ENCODE data around the gene KRTAP12-4. TPM values are rescaled to one million over a fixed set of nuclear protein-coding genes. Genes with fewer than 3 reads are reported as not detected.
"Not testable (repeated sequence)": the region's sequence is repeated elsewhere in the genome, so short reads cannot be mapped to it uniquely, and the experiment has no call there.

KRTAP12-4 gene
- total and polyA plus RNA-seq, 9 donors, result not detected

GRCh38 chr21:44630440-44630839 lies 24.0 kb downstream of the KRTAP12-4 start:
- no peak overlapping the region for H3K27ac ChIP-seq (ENCODE audit: low read length)
- no peak for DNase-seq
- no peak overlapping the region for H3K4me3 ChIP-seq (ENCODE audit: low read length)
- no peaks in the 10 kb centered on the region for H3K36me3 ChIP-seq (ENCODE audit: control insufficient read depth, insufficient read depth, low read length)
- H3K4me1 ChIP-seq (ENCODE audit: control insufficient read depth, insufficient read depth, low read length), result peaks cover 3% of the 10 kb centered on the region
- WGBS (ENCODE audit: insufficient coverage), result 76% methylated on average over 2 of the region's 2 CpGs
- peaks cover 7% of the 10 kb centered on the region for H3K9me3 ChIP-seq (replicated peaks; ENCODE audit: control insufficient read depth, low read depth, low read length)
- H3K27me3 ChIP-seq (ENCODE audit: control insufficient read depth, insufficient read depth, low read length), result peaks cover 6% of the 10 kb centered on the region

DNA sequence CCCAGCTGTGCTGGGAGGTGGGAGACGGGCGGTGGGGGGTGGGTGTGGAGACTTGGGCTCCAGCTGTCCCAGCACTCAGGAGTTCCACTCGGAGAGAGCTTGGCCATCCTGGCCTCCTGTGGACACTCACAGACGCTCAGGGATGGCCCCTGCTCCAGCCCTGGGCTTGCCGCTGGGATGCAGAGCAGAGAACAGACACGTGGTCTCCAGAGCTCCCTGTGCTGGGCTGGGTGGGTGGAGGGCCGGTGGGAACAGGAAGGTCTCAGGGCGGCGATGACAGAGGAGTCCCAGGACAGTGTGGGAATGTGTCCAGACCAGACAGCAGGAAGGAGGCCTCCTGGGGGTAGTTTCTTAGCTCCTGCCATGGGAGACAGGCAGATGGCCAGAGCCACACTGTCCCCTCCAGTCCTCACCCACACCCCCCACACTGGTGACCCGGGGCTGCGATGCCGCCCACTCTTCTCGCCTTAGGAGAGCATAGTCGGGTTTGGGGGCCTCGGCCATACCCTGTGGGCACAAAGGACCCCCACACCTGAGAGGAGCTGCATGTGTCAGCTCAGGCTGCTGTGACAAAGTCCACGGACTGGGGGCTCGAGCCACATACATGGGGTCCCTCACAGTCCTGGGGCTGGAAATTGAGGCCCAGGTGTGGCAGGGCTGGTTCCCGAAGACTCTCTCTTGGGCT lies 25.6 kb downstream of the KRTAP12-4 start:
- H3K27ac ChIP-seq (ENCODE audit: low read length), result no peak overlapping the region
- no peak overlapping the region for H3K4me3 ChIP-seq (ENCODE audit: low read length)
- peaks cover 3% of the 10 kb centered on the region for H3K4me1 ChIP-seq (ENCODE audit: control insufficient read depth, insufficient read depth, low read length)
- H3K36me3 ChIP-seq (ENCODE audit: control insufficient read depth, insufficient read depth, low read length), result no peaks in the 10 kb centered on the region
- H3K9me3 ChIP-seq (replicated peaks; ENCODE audit: control insufficient read depth, low read depth, low read length), result peaks cover 13% of the 10 kb centered on the region
- peaks cover 6% of the 10 kb centered on the region for H3K27me3 ChIP-seq (ENCODE audit: control insufficient read depth, insufficient read depth, low read length)
- WGBS (ENCODE audit: insufficient coverage), result 58% methylated on average over 9 of the region's 18 CpGs
- DNase-seq, result no peak

GRCh38 chr21:44627831-44628233 lies 26.6 kb downstream of the KRTAP12-4 start:
- H3K9me3 ChIP-seq (replicated peaks; ENCODE audit: control insufficient read depth, low read depth, low read length), result peaks cover 18% of the 10 kb centered on the region
- H3K27me3 ChIP-seq (ENCODE audit: control insufficient read depth, insufficient read depth, low read length); H3K27ac ChIP-seq (ENCODE audit: low read length); DNase-seq; H3K36me3 ChIP-seq (ENCODE audit: control insufficient read depth, insufficient read depth, low read length); H3K4me3 ChIP-seq (ENCODE audit: low read length); H3K4me1 ChIP-seq (ENCODE audit: control insufficient read depth, insufficient read depth, low read length): not testable (repeated sequence)
- WGBS (ENCODE audit: insufficient coverage), result 26% methylated on average over 14 of the region's 15 CpGs

GRCh38 chr21:44627181-44627822 lies 27.2 kb downstream of the KRTAP12-4 start:
- H3K36me3 ChIP-seq (ENCODE audit: control insufficient read depth, insufficient read depth, low read length); H3K27me3 ChIP-seq (ENCODE audit: control insufficient read depth, insufficient read depth, low read length); H3K27ac ChIP-seq (ENCODE audit: low read length); DNase-seq; H3K4me3 ChIP-seq (ENCODE audit: low read length); H3K4me1 ChIP-seq (ENCODE audit: control insufficient read depth, insufficient read depth, low read length): not testable (repeated sequence)
- 82% methylated on average over 13 of the region's 20 CpGs for WGBS (ENCODE audit: insufficient coverage)
- peaks cover 20% of the 10 kb centered on the region for H3K9me3 ChIP-seq (replicated peaks; ENCODE audit: control insufficient read depth, low read depth, low read length)

DNA sequence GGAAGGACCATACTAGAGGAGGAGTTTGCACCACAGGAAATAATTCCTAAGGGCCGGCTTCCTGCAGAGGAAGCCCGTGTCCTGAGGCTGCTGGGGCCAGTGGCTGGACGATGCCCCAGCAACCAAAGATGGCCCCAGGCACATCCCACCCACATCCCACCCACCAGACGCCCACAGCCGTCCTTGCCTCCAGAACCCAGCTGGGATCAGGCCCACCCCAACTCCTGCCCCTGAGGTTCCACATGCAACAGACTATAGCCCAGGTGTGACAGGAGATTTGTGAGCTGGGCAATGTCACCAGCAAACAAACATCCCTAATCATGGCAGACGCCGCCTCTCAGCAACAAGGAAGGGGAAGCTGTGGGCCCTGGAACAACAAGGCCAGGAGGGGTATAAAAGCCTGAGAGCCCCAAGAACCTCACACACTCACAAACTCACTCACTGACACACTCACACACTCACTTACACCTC lies 27.8 kb downstream of the KRTAP12-4 start, which contains the start of gene KRTAP10-9:
TSS of gene KRTAP10-9 (plus strand) at position 421 of the 471 bp plus-strand sequence. CDS start 79 bp downstream, outside the sequence.
- Histone ChIP-seq H3K27ac (ENCODE audit: low read length) (no peak within 1 kb of the TSS), H3K36me3 (ENCODE audit: control insufficient read depth, insufficient read depth, low read length) (no peaks in the 10 kb centered on the region), H3K4me1 (ENCODE audit: control insufficient read depth, insufficient read depth, low read length) (peaks cover 3% of the 10 kb centered on the region), H3K4me3 (ENCODE audit: low read length) (no peak within 1 kb of the TSS), H3K9me3 (replicated peaks; ENCODE audit: control insufficient read depth, low read depth, low read length) (peaks cover 18% of the 10 kb centered on the region), H3K27me3 (ENCODE audit: control insufficient read depth, insufficient read depth, low read length) (peaks cover 6% of the 10 kb centered on the region)
- no peak for DNase-seq
- WGBS (ENCODE audit: insufficient coverage), result 58% methylated on average over 5 of the region's 7 CpGs

DNA sequence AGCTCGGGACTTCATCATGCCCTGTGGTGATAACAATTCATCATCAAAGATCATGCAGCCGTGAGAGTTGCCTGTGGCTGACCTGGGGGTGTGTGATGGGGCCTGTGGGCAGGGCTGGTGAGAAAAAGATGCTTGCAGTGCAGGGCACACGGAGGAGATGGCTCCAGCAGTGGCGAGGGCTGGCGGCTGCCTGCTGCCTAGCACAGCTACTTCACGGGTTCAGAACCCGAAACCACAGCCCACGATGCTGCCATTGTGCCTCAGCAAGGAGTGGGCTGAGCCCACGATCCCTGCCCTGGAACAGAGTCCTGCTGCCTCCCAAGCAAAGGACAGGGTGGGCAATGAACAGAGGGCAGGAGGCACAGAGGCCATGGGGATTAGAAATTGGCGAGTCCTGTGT lies 28.2 kb downstream of the KRTAP12-4 start:
- no peak overlapping the region for H3K27ac ChIP-seq (ENCODE audit: low read length)

GRCh38 chr21:44625756-44626155 lies 28.7 kb downstream of the KRTAP12-4 start:
- Histone ChIP-seq H3K9me3 (replicated peaks; ENCODE audit: control insufficient read depth, low read depth, low read length) (peaks cover 14% of the 10 kb centered on the region), H3K27ac (ENCODE audit: low read length) (no peak overlapping the region), H3K4me1 (ENCODE audit: control insufficient read depth, insufficient read depth, low read length) (peaks cover 3% of the 10 kb centered on the region), H3K4me3 (ENCODE audit: low read length) (no peak overlapping the region), H3K36me3 (ENCODE audit: control insufficient read depth, insufficient read depth, low read length) (no peaks in the 10 kb centered on the region), H3K27me3 (ENCODE audit: control insufficient read depth, insufficient read depth, low read length) (peaks cover 6% of the 10 kb centered on the region)
- WGBS (ENCODE audit: insufficient coverage), result no CpG with 5 or more reads among the region's 7 CpGs
- no peak for DNase-seq

More for the DNA sequence above, 28.2 kb downstream of the KRTAP12-4 start:
- Histone ChIP-seq H3K9me3 (replicated peaks; ENCODE audit: control insufficient read depth, low read depth, low read length) (peaks cover 15% of the 10 kb centered on the region), H3K4me1 (ENCODE audit: control insufficient read depth, insufficient read depth, low read length) (peaks cover 3% of the 10 kb centered on the region), H3K4me3 (ENCODE audit: low read length) (no peak overlapping the region), H3K36me3 (ENCODE audit: control insufficient read depth, insufficient read depth, low read length) (no peaks in the 10 kb centered on the region), H3K27me3 (ENCODE audit: control insufficient read depth, insufficient read depth, low read length) (peaks cover 6% of the 10 kb centered on the region)
- no peak for DNase-seq
- WGBS (ENCODE audit: insufficient coverage), result 81% methylated on average over 9 of the region's 10 CpGs

GRCh38 chr21:44623575-44623974 lies 30.9 kb downstream of the KRTAP12-4 start:
- no peak overlapping the region for H3K4me3 ChIP-seq (ENCODE audit: low read length)
- H3K27ac ChIP-seq (ENCODE audit: low read length), result no peak overlapping the region
- peaks cover 14% of the 10 kb centered on the region for H3K9me3 ChIP-seq (replicated peaks; ENCODE audit: control insufficient read depth, low read depth, low read length)
- H3K4me1 ChIP-seq (ENCODE audit: control insufficient read depth, insufficient read depth, low read length), result peaks cover 2% of the 10 kb centered on the region
- H3K36me3 ChIP-seq (ENCODE audit: control insufficient read depth, insufficient read depth, low read length), result no peaks in the 10 kb centered on the region
- no peak for DNase-seq
- H3K27me3 ChIP-seq (ENCODE audit: control insufficient read depth, insufficient read depth, low read length), result peaks cover 3% of the 10 kb centered on the region

- peaks cover 9% of the 10 kb centered on the region for H3K27me3 ChIP-seq (ENCODE audit: control insufficient read depth, insufficient read depth, low read length)
- WGBS (ENCODE audit: insufficient coverage), result 83% methylated on average over 6 of the region's 6 CpGs
- no peak for DNase-seq
These were observed 34.6 kb downstream of the KRTAP12-4 start for GRCh38 chr21:44619886-44620285.

DNA sequence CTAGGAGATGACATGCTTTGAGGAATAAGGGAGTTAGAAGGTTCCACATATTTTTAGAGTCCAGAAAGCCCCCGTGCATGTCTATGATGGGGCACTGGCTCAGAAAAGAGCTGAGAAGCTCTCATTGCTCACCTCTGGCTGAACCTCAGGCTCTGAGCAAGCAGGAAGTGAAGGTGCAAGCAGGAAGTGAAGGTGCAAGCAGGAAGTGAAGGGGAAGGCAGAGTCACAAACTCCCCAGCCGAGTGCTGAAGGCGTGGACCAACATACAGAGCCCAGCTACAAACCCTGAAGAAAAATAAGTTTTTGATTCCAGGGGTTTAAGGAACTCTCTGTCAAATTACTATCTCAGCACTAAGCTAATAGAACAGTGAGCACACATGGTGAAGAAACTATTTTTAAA lies 35.5 kb downstream of the KRTAP12-4 start:
- DNase-seq, result no peak
- H3K27me3 ChIP-seq (ENCODE audit: control insufficient read depth, insufficient read depth, low read length), result peaks cover 9% of the 10 kb centered on the region
- peaks cover 8% of the 10 kb centered on the region for H3K9me3 ChIP-seq (replicated peaks; ENCODE audit: control insufficient read depth, low read depth, low read length)
- no peak overlapping the region for H3K4me3 ChIP-seq (ENCODE audit: low read length)
- no peaks in the 10 kb centered on the region for H3K36me3 ChIP-seq (ENCODE audit: control insufficient read depth, insufficient read depth, low read length)
- 89% methylated on average over 1 of the region's 3 CpGs for WGBS (ENCODE audit: insufficient coverage)
- H3K4me1 ChIP-seq (ENCODE audit: control insufficient read depth, insufficient read depth, low read length), result no peaks in the 10 kb centered on the region
- no peak overlapping the region for H3K27ac ChIP-seq (ENCODE audit: low read length)

More at GRCh38 chr21:44619886-44620285, 34.6 kb downstream of the KRTAP12-4 start:
- Histone ChIP-seq H3K27ac (ENCODE audit: low read length) (no peak overlapping the region), H3K4me1 (ENCODE audit: control insufficient read depth, insufficient read depth, low read length) (no peaks in the 10 kb centered on the region), H3K9me3 (replicated peaks; ENCODE audit: control insufficient read depth, low read depth, low read length) (peaks cover 14% of the 10 kb centered on the region), H3K4me3 (ENCODE audit: low read length) (no peak overlapping the region), H3K36me3 (ENCODE audit: control insufficient read depth, insufficient read depth, low read length) (no peaks in the 10 kb centered on the region)

All from muscle of leg (tissue), 11 donors.